Right lobe of liver (tissue), 4 donors: ENCODE measurements around the gene SYP.

Source experiments
- CTCF ChIP-seq, 4 donors: fragments of 200-600 bp in 3 of 4; fragments of 450-650 bp in 1 of 4; IDR thresholded peaks; one replicate each; pipeline versions ENCODE4 v1.5.1 to v1.8.0; 2016 to 2022; ENCODE audit warnings: antibody characterized with exemption in 4 of 4, mild to moderate bottlenecking in 2 of 4
- POLR2A ChIP-seq: fragments of 450-650 bp; IDR thresholded peaks from one replicate; pipeline ENCODE4 v1.6.1; 2017; ENCODE audit warnings: antibody characterized with exemption, mild to moderate bottlenecking
- donor health status: DM: no; HTN: no; CAD: no.
- donor health status: DM: no; HTN: no; CAD: no.
- donor health status: DM: no; HTN: yes; CAD: no.

GRCh38 chrX:49249616-49250015 is 49.6 kb upstream of the SYP start:
- no peak for TF ChIP-seq CTCF (IDR thresholded peaks at IDR 0.05)
- TF ChIP-seq POLR2A: no peak
